Left ventricle myocardium superior (tissue), 1 donor: ENCODE data around the gene OR12D3. TPM values are rescaled to one million over a fixed set of nuclear protein-coding genes. Genes with fewer than 3 reads are reported as not detected.

Experiments
- total RNA-seq: library from RNA; stranded (reverse); fragmentation: NEBNext Ultra II Directional; extraction: Animal tissue kit (Norgen Biotek cat#: 25700); gene quantifications from one replicate; pipeline ENCODE4 v1.2.1, GENCODE V29; 2021
- donor health status: DM: no; HTN: yes; CAD: no; lungs with severe emphysema.

OR12D3 gene
- total RNA-seq, 1 donor from 2014 or later = not detected

Other genes with a start within 250 kb of the OR12D3 start
- gene OR2J2, start 204.4 kb downstream of the OR12D3 start, total RNA-seq = not detected
- gene OR14J1, start 73.6 kb downstream of the OR12D3 start, total RNA-seq = not detected
- not detected for gene OR5V1, start 6.4 kb downstream of the OR12D3 start, total RNA-seq
- not detected for gene OR12D2, start 20.3 kb upstream of the OR12D3 start, total RNA-seq
- gene OR12D1, start 39.6 kb upstream of the OR12D3 start, total RNA-seq = not detected
- not detected for gene OR10C1, start 64.0 kb upstream of the OR12D3 start, total RNA-seq
- gene OR11A1, start 81.8 kb upstream of the OR12D3 start, total RNA-seq = not detected
- not detected for gene OR2H1, start 81.9 kb upstream of the OR12D3 start, total RNA-seq
- 0.40 TPM for gene MAS1L, start 112.7 kb upstream of the OR12D3 start, total RNA-seq
- not detected for gene UBD, start 184.4 kb upstream of the OR12D3 start, total RNA-seq
- gene OR2H2, start 209.8 kb upstream of the OR12D3 start, total RNA-seq = not detected